ENCODE results near the gene CRYBG1.

The CRYBG1 gene

GRCh38 chr6:106519460-106520394 lies 159.2 kb downstream of the CRYBG1 start:
- peak overlapping the region; percentile 22 for H3K4me3 ChIP-seq (ENCODE audit: low read depth, low read length)
- in situ Hi-C loops (cut with HindIII; ENCODE audit: low sequenced_read_pairs): no loop called here
- no peak for TF ChIP-seq CTCF (IDR thresholded peaks at IDR 0.05; ENCODE audit: low read depth, low read length)
- peak; percentile 98 for DNase-seq (ENCODE audit: low read depth, low spot score)

- no peak for DNase-seq (ENCODE audit: low read depth, low spot score)
- H3K4me3 ChIP-seq (ENCODE audit: low read depth, low read length): no peak overlapping the region
- in situ Hi-C loops (cut with HindIII; ENCODE audit: low sequenced_read_pairs): no loop called here
- no peak for TF ChIP-seq CTCF (IDR thresholded peaks at IDR 0.05; ENCODE audit: low read depth, low read length)
Measured at GRCh38 chr6:106520711-106521401, 160.3 kb downstream of the CRYBG1 start.

DNA sequence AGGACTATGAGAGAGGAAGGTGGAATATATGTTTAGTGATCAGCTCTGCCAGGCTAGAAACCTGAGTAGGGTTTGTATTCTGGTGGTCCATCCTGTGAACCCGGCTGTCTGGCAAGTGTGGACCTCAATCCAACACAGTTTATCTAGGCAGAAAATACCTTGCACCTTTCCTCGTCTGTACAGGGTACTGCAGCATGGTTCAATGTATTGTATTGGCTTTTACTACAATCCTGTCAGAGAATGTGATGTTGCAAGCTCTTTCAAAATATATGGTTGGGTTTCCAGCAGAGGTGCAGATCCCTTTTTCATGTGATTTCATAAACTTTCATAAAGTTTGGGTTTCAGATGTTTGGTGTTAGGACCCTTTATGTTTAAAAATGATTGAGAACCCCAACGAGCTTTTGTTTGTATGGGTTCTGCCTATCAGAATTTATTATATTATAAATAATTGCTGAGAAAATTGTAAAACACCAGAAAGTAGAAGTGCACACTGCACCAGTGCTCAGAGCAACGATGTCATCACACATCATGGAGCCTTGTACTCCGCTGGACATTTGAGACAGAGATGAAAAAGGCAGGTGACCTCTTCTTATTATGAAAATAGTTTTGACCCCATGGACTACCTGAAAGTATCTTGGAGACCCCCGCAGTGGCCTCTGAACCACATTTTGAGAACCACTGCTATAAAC lies 162.2 kb downstream of the CRYBG1 start:
- in situ Hi-C loops (cut with HindIII; ENCODE audit: low sequenced_read_pairs): no loop called here
- DNase-seq (ENCODE audit: low read depth, low spot score): no peak
- H3K4me3 ChIP-seq (ENCODE audit: low read depth, low read length): no peak overlapping the region
- no peak for TF ChIP-seq CTCF (IDR thresholded peaks at IDR 0.05; ENCODE audit: low read depth, low read length)

GRCh38 chr6:106525107-106525881 lies 164.8 kb downstream of the CRYBG1 start:
- DNase-seq (ENCODE audit: low read depth, low spot score): no peak
- H3K4me3 ChIP-seq (ENCODE audit: low read depth, low read length): no peak overlapping the region
- no peak for TF ChIP-seq CTCF (IDR thresholded peaks at IDR 0.05; ENCODE audit: low read depth, low read length)
- in situ Hi-C loops (cut with HindIII; ENCODE audit: low sequenced_read_pairs): no loop called here

DNA sequence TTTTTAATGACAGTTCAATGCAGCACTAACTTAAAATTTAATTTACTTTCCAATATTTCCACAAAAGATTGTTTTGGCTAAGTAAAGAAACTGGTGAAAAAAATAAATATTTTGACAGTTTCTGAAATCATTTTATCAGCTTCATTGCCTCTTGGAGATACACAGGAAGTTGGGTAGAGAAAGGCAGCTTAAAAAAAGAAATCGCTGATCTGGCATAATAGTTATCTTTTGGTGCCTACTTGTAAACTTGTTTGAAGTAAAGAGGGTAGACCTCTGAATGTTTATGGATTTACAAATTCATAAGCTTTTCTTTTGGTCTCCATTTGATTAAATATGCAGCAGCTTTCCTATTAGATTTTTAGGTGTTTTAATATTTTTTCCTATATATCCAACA lies 165.4 kb downstream of the CRYBG1 start:
- DNase-seq (ENCODE audit: low read depth, low spot score): no peak
- no peak for TF ChIP-seq CTCF (IDR thresholded peaks at IDR 0.05; ENCODE audit: low read depth, low read length)
- H3K4me3 ChIP-seq (ENCODE audit: low read depth, low read length): no peak overlapping the region
- in situ Hi-C loops (cut with HindIII; ENCODE audit: low sequenced_read_pairs): no loop called here

DNA sequence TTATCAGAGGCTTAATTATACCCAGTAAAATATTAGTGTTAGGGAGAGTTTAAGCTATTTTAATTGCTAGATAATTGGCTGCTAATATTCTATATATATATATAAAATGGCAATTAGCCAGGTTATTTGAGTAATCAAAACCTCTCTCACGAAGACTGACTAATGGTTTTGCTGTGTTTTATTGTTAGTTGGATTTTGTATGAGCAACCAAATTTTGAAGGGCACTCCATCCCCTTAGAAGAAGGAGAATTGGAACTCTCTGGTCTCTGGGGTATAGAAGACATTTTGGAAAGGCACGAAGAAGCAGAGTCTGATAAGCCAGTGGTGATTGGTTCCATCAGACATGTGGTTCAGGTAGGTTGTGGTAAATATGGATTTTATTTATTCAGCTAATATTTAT lies 166.6 kb downstream of the CRYBG1 start:
- no peak for DNase-seq (ENCODE audit: low read depth, low spot score)
- H3K4me3 ChIP-seq (ENCODE audit: low read depth, low read length): no peak overlapping the region
- in situ Hi-C loops (cut with HindIII; ENCODE audit: low sequenced_read_pairs): no loop called here
- no peak for TF ChIP-seq CTCF (IDR thresholded peaks at IDR 0.05; ENCODE audit: low read depth, low read length)
